HG03280 (cell line): ENCODE data around the gene FIP1L1.
A peak's percentile ranks its signal among the peaks of the same experiment; 100 is the strongest.
"Not testable (repeated sequence)": the region's sequence is repeated elsewhere in the genome, so short reads cannot be mapped to it uniquely, and the experiment has no call there.

Source experiments
- ATAC-seq: cut with Tn5 transposase; IDR thresholded peaks from one replicate; pipeline ENCODE4 v1.9.1; 2021; ENCODE audit warnings: mild to moderate bottlenecking, moderate library complexity; ENCODE audit not compliant: unreplicated experiment

FIP1L1 gene

GRCh38 chr4:53376900-53377299 lies 541 bp upstream of the FIP1L1 start:
- ATAC-seq: peak; percentile 2

GRCh38 chr4:53378171-53378482 lies 686 bp downstream of the FIP1L1 start:
- ATAC-seq: peak; percentile 25

GRCh38 chr4:53380221-53380620 lies 2.8 kb downstream of the FIP1L1 start:
- no peak for ATAC-seq

- not testable (repeated sequence) for ATAC-seq
Observed at GRCh38 chr4:53409479-53409878, 32.0 kb downstream of the FIP1L1 start.

GRCh38 chr4:53419208-53419607 lies 41.8 kb downstream of the FIP1L1 start:
- no peak for ATAC-seq

- no peak for ATAC-seq
Observed at GRCh38 chr4:53421791-53422190, 44.4 kb downstream of the FIP1L1 start.

- ATAC-seq: no peak
Observed at GRCh38 chr4:53422367-53422766, 44.9 kb downstream of the FIP1L1 start.

GRCh38 chr4:53424280-53424679 lies 46.8 kb downstream of the FIP1L1 start:
- no peak for ATAC-seq

GRCh38 chr4:53427366-53427765 lies 49.9 kb downstream of the FIP1L1 start:
- ATAC-seq: no peak

GRCh38 chr4:53431052-53431451 lies 53.6 kb downstream of the FIP1L1 start:
- no peak for ATAC-seq

GRCh38 chr4:53432528-53433424 lies 55.3 kb downstream of the FIP1L1 start:
- ATAC-seq: peak; percentile 41

GRCh38 chr4:53436251-53436650 lies 58.8 kb downstream of the FIP1L1 start:
- no peak for ATAC-seq

- no peak for ATAC-seq
Observed at GRCh38 chr4:53441564-53441963, 64.1 kb downstream of the FIP1L1 start.

GRCh38 chr4:53444954-53445353 lies 67.5 kb downstream of the FIP1L1 start:
- no peak for ATAC-seq

GRCh38 chr4:53450773-53451172 lies 73.3 kb downstream of the FIP1L1 start:
- ATAC-seq: no peak

- ATAC-seq: no peak
Observed at GRCh38 chr4:53453385-53453784, 75.9 kb downstream of the FIP1L1 start.

- ATAC-seq: no peak
Observed at GRCh38 chr4:53455766-53456165, 78.3 kb downstream of the FIP1L1 start.

- no peak for ATAC-seq
Observed at GRCh38 chr4:53456178-53456577, 78.7 kb downstream of the FIP1L1 start.

- no peak for ATAC-seq
Observed at GRCh38 chr4:53459548-53459947, 82.1 kb downstream of the FIP1L1 start.

GRCh38 chr4:53461244-53461643 lies 83.8 kb downstream of the FIP1L1 start:
- ATAC-seq: no peak

GRCh38 chr4:53463340-53463739 lies 85.9 kb downstream of the FIP1L1 start:
- no peak for ATAC-seq

GRCh38 chr4:53465281-53465680 lies 87.8 kb downstream of the FIP1L1 start:
- ATAC-seq: no peak

- no peak for ATAC-seq
Observed at GRCh38 chr4:53465891-53466290, 88.5 kb downstream of the FIP1L1 start.
